Gastroesophageal sphincter (tissue), 4 donors: Measurements from ENCODE around the gene C6orf89. TPM values are rescaled to one million over a fixed set of nuclear protein-coding genes. Genes with fewer than 3 reads are reported as not detected.

Source experiments
- ATAC-seq: fragments of 150-250 bp; one replicate; pipeline ENCODE4 v1.9.1; 2016; ENCODE audit warnings: mild to moderate bottlenecking, moderate library complexity
- H3K27ac ChIP-seq, 4 donors: fragments of 200-600 bp; sonication (generic) in 3 of 4; 1 replicate in 3 of 4; 2 replicates in 1 of 4; pipeline ENCODE4 v1.5.1; 2016 to 2019
- H3K27me3 ChIP-seq: fragments of 200-600 bp; sonication (generic); one replicate; pipeline ENCODE4 v1.5.1; 2019
- H3K36me3 ChIP-seq, 2 donors: fragments of 200-600 bp; sonication (generic); one replicate each; pipeline ENCODE4 v1.5.1; 2019; ENCODE audit warnings: control low read depth in 1 of 2
- H3K4me1 ChIP-seq, 3 donors: fragments of 200-600 bp; sonication (generic); 1 replicate in 2 of 3; 2 replicates in 1 of 3; pipeline ENCODE4 v1.5.1; 2016 to 2019; ENCODE audit warnings: control low read depth in 2 of 3
- H3K4me3 ChIP-seq, 2 donors: fragments of 200-600 bp; sonication (generic); one replicate each; pipeline ENCODE4 v1.5.1; 2019; ENCODE audit warnings: mild to moderate bottlenecking in 1 of 2, moderate library complexity in 1 of 2
- H3K9me3 ChIP-seq, 3 donors: fragments of 200-600 bp; sonication (generic); one replicate each; pipeline ENCODE4 v1.5.1; 2017 to 2019; ENCODE audit warnings: control low read depth in 2 of 3
- EP300 ChIP-seq: sonication (generic); formaldehyde crosslinking; IDR thresholded peaks from one replicate; pipeline ENCODE4 v1.6.1; 2017; ENCODE audit warnings: antibody characterized with exemption, mild to moderate bottlenecking
- POLR2A ChIP-seq, 2 donors: fragments of 450-650 bp; IDR thresholded peaks; one replicate each; pipeline ENCODE4 v1.6.1; 2017; ENCODE audit warnings: antibody characterized with exemption in 2 of 2, mild to moderate bottlenecking in 2 of 2, moderate library complexity in 1 of 2
- POLR2AphosphoS5 ChIP-seq: sonication (generic); formaldehyde crosslinking; IDR thresholded peaks from one replicate; pipeline ENCODE4 v1.6.1; 2017; ENCODE audit warnings: antibody characterized with exemption
- WGBS, 2 donors: methylation state at CpG; one replicate each; pipeline ENCODE4 v1.1.5; 2018; ENCODE audit warnings: low coverage in 1 of 2; 5-methylcytosine and 5-hydroxymethylcytosine counted together
- total RNA-seq, 4 donors: library from RNA; depleted of rRNA; stranded (reverse); fragments of >200 nt; gene quantifications; one replicate each; pipeline ENCODE4 v1.1.0, GENCODE V29; 2016
- TF ChIP-seq, protein P1 (sequence below), 4 experiments: fragments of 200-600 bp in 2 of 4; fragments of 450-650 bp in 2 of 4; sonication (generic) in 1 of 4; IDR thresholded peaks; one replicate each; pipeline ENCODE4 v1.5.1; 2017 to 2019; ENCODE audit warnings: antibody characterized with exemption in 4 of 4, mild to moderate bottlenecking in 2 of 4, moderate library complexity in 2 of 4

C6orf89 gene
- total RNA-seq, 4 donors from 2014 or later: 62.1 to 73.8 (median 69.8) TPM

DNA sequence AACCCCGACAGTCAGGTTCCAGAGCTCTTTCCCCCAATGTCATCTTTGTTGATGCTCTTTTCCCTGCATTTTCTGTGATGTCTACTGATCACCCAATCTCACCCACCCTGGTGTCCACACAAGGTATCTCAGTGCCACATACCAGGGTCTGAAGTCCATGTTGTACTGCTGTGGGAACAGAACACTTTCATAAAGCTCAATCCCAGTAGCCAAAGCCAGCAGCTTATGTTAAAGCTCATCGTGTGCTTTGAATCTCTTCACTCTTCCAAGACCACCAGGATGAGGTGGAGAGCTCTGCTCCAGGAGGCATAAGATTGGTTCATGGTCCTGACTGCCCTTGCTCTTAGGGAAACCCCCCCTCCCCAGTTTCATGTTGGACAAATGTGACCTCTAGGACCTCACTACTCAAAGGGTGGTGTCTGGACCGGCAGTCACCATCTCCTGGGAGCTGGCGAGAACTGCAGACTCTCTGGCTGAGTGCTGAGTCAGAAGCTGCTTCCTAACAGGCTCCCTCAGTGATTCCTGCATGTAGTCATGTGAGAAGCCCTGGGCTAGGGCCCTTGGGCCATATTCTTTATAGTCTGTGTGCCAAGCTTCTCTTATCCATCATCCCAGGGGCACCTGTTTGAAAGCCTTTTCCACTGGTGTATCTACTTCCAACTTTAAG, 33.1 kb upstream of the C6orf89 start:
- TF ChIP-seq POLR2A (IDR thresholded peaks at IDR 0.05) (no peak), EP300 (no peak), POLR2AphosphoS5 (no peak)
- TF ChIP-seq, protein P1, sequence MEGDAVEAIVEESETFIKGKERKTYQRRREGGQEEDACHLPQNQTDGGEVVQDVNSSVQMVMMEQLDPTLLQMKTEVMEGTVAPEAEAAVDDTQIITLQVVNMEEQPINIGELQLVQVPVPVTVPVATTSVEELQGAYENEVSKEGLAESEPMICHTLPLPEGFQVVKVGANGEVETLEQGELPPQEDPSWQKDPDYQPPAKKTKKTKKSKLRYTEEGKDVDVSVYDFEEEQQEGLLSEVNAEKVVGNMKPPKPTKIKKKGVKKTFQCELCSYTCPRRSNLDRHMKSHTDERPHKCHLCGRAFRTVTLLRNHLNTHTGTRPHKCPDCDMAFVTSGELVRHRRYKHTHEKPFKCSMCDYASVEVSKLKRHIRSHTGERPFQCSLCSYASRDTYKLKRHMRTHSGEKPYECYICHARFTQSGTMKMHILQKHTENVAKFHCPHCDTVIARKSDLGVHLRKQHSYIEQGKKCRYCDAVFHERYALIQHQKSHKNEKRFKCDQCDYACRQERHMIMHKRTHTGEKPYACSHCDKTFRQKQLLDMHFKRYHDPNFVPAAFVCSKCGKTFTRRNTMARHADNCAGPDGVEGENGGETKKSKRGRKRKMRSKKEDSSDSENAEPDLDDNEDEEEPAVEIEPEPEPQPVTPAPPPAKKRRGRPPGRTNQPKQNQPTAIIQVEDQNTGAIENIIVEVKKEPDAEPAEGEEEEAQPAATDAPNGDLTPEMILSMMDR (IDR thresholded peaks at IDR 0.05): no peak
- ATAC-seq: no peak
- Histone ChIP-seq H3K9me3 (no peaks in the 10 kb centered on the region), H3K4me1 (peaks cover 0 to 48% (median 0%) of the 10 kb centered on the region in 3 donors), H3K27me3 (no peaks in the 10 kb centered on the region), H3K27ac (peak overlapping the region in 3 of 4 donors; percentile 9 to 48 (median 48)), H3K4me3 (no peak overlapping the region), H3K36me3 (peaks cover 0 to 19% of the 10 kb centered on the region in 2 donors)
- 88 to 90% methylated on average over 1 to 2 of the region's 4 CpGs for WGBS, 2 donors

DNA sequence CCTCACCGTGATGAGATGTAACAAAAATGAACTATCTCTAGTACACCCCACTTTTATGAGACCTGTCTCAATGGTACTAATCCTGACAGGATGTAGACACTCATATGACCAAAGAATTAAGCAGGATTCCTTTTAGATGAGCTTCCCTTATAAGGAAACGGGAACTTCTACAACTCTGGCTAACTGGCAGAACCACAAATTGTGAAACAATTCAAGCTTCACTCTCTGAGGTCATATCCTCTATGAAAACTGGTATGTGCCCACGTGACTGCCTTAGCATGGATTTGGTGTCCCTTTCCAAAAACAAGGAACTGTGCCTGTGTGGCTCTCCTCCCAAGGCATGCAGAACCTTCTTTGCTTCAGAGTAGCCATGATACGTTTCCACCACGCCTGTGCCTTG, 32.4 kb upstream of the C6orf89 start:
- peak; percentile 82 for ATAC-seq
- no peak overlapping the region for H3K4me3 ChIP-seq
- H3K4me1 ChIP-seq: peaks cover 0 to 51% (median 0%) of the 10 kb centered on the region in 3 donors
- WGBS, 2 donors: 55 to 71% methylated on average over 5 of the region's 5 CpGs
- TF ChIP-seq POLR2AphosphoS5: peak; percentile 52
- no peak for TF ChIP-seq POLR2A (IDR thresholded peaks at IDR 0.05)
- TF ChIP-seq, protein P1 (IDR thresholded peaks at IDR 0.05): no peak
- no peak for TF ChIP-seq EP300
- H3K36me3 ChIP-seq: peaks cover 0 to 19% of the 10 kb centered on the region in 2 donors
- H3K27ac ChIP-seq: peak overlapping the region in 3 of 4 donors; percentile 9 to 48 (median 48)
- H3K27me3 ChIP-seq: no peaks in the 10 kb centered on the region
- H3K9me3 ChIP-seq: no peaks in the 10 kb centered on the region

DNA sequence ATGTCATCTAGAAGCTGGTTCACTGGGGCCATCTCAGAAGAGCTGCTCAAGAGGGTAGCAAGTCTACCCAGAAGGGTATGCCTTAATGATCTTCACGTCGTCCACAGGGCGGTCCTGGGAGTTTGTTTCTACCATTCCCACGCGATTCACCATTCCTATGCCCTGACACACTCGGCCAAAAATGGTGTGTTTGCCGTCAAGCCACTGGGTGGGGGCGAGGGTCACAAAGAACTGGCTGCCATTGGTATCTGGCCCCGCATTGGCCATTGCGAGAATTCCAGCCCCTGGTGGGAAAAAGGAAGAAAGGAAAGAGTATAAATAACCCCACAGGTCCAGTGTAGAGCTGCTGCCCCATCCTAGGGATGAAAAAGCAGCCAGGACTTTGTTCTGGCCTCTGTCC, 30.0 kb upstream of the C6orf89 start:
- no peak for TF ChIP-seq POLR2A (IDR thresholded peaks at IDR 0.05)
- no peak for TF ChIP-seq POLR2AphosphoS5
- TF ChIP-seq, protein P1 (IDR thresholded peaks at IDR 0.05): no peak
- no peak for TF ChIP-seq EP300
- WGBS, 2 donors: 100% methylated on average over 1 of the region's 10 CpGs; no CpG with 5 or more reads in 1 of the 2 donors
- no peak overlapping the region for H3K4me3 ChIP-seq
- H3K27me3 ChIP-seq: no peaks in the 10 kb centered on the region
- peak overlapping the region in 2 of 4 donors; percentile 4 for H3K27ac ChIP-seq
- no peaks in the 10 kb centered on the region for H3K9me3 ChIP-seq
- no peak for ATAC-seq
- H3K36me3 ChIP-seq: peaks cover 0 to 19% of the 10 kb centered on the region in 2 donors
- H3K4me1 ChIP-seq: peaks cover 0 to 53% (median 4%) of the 10 kb centered on the region in 3 donors

DNA sequence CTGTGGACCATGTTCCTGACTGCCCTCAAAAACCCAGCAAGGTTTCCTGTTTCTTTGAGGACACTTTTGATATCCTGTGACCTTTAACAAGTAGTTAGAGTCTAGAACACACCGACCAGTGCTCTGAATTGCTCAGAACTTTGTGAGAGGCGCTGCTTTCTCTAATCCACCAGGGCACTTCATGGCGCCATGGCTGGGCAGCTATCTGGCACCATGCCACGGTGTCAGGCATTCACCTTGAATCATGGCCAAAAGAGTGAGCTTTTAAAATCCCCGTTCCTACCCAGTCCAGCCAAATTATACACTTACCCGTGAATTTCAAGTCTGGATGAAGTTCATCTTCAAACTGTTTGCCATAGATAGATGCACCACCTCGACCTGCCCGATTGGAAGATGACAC, 29.5 kb upstream of the C6orf89 start:
- 62 to 76% methylated on average over 3 to 5 of the region's 8 CpGs for whole genome bisulfite sequencing, 2 donors
- no peaks in the 10 kb centered on the region for H3K9me3 ChIP-seq
- no peak overlapping the region for H3K4me3 ChIP-seq
- H3K27ac ChIP-seq: peak overlapping the region in 2 of 4 donors; percentile 4
- TF ChIP-seq, protein P1 (IDR thresholded peaks at IDR 0.05): no peak
- TF ChIP-seq POLR2AphosphoS5 (peak; percentile 39), EP300 (no peak), POLR2A (IDR thresholded peaks at IDR 0.05) (no peak)
- peaks cover 0 to 19% of the 10 kb centered on the region in 2 donors for H3K36me3 ChIP-seq
- peaks cover 0 to 48% (median 4%) of the 10 kb centered on the region in 3 donors for H3K4me1 ChIP-seq
- no peak for ATAC-seq
- H3K27me3 ChIP-seq: no peaks in the 10 kb centered on the region

DNA sequence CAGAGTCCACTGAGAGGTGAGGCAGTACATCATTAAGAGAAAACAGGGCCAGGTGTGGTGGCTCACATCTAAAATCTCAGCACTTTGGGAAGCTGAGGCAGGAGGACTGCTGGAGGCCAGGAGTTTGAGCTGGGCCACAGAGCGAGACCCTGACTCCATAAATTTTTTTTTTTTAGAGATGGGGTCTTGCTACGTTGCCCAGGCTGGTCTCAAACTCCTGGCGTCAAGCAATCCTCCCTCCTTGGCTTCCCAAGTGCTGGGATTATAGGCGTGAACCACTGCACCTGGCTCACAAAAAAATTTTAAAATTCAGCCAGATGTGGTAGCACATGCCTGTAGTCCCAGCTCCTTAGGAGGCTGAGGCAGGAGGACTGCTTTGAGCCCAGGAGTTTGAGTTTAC, 28.4 kb upstream of the C6orf89 start:
- Histone ChIP-seq H3K4me3 (no peak overlapping the region), H3K9me3 (no peaks in the 10 kb centered on the region), H3K27me3 (no peaks in the 10 kb centered on the region), H3K27ac (no peak overlapping the region), H3K36me3 (peaks cover 0 to 19% of the 10 kb centered on the region in 2 donors), H3K4me1 (peaks cover 0 to 39% (median 4%) of the 10 kb centered on the region in 3 donors)
- TF ChIP-seq, protein P1 (IDR thresholded peaks at IDR 0.05): no peak
- TF ChIP-seq POLR2AphosphoS5 (no peak), POLR2A (IDR thresholded peaks at IDR 0.05) (no peak), EP300 (no peak)
- no peak for ATAC-seq
- 88 to 98% methylated on average over 1 to 4 of the region's 4 CpGs for WGBS, 2 donors
